DOHH2 (cell line): ENCODE data around the gene S100A16.

Experiments
- CTCF ChIP-seq: fragments of 200-600 bp; sonication (generic); IDR thresholded peaks from one replicate; pipeline ENCODE4 v1.5.1; 2014; ENCODE audit warnings: antibody characterized with exemption, mild to moderate bottlenecking, low read depth, low read length; ENCODE audit not compliant: poor library complexity, severe bottlenecking
- EZH2phosphoT487 ChIP-seq: fragments of 200-600 bp; sonication (generic); IDR thresholded peaks from 2 replicates; pipeline ENCODE4 v1.6.1; 2017; ENCODE audit warnings: borderline replicate concordance, mild to moderate bottlenecking, antibody characterized with exemption, low read length, moderate library complexity, mixed read lengths

DNA sequence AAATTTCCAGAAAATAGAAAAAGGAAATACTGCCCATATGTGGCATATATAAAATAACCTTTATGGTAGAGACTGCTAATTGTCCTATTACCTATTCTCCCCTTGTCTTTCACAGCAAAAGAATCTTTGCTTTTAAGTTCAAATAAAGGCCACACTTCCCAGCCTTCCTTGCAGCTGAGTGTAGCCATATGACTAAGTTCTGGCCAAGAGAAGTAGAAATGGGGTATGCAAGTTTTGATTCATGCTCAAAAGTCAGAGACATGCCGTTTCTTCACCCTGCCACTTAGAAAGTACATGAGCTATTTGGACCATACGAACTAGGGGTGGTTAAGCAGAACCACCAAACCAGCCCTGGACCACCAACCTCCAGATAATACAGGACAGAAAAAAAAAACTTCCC lies 29.0 kb downstream of the S100A16 start:
- TF ChIP-seq CTCF (no peak), EZH2phosphoT487 (no peak)
